ENCODE results near the gene CHCHD4. TPM values are rescaled to one million over a fixed set of nuclear protein-coding genes. Genes with fewer than 3 reads are reported as not detected.

The CHCHD4 gene
- polyA plus RNA-seq, 2 of the 4 experiments (the other 2 are of a cell fraction), result 37.3 to 48.8 TPM

- H3K9me3 ChIP-seq, result no peaks in the 10 kb centered on the region
- CTCF ChIA-PET, result interaction anchor here (1.1 to 1.4 kb wide), 4 partner anchors 12 to 28 kb away, joined by 3 to 6 read pairs (median 4); no protein-coding TSS in a partner anchor
- WGBS (ENCODE audit: missing lambda C conversion rate), result 84% methylated on average over 8 of the region's 8 CpGs
- H3K27ac ChIP-seq, result peak overlapping the region; percentile 33 to 76; a peak in 5 of 6 replicates
- no peak overlapping the region; the same call in 1 of the 3 replicates for H3K4me2 ChIP-seq
- peaks cover 31% of the 10 kb centered on the region for H3K4me1 ChIP-seq
- no peak overlapping the region for H3K4me3 ChIP-seq
- POLR2A ChIA-PET, result interaction anchor here (4.6 kb wide), 1 partner anchor 18 kb away, joined by 35 read pairs; the partner anchor contains the start of genes CHCHD4 and TMEM43
- no peak for DNase-seq (ENCODE audit: low read depth in 1 of 2, low spot score in 1 of 2)
- no peak for TF ChIP-seq MAZ (IDR thresholded peaks at IDR 0.05; ENCODE audit: borderline replicate concordance, low read depth, low read length)
- no peak for TF ChIP-seq CBX2 (IDR thresholded peaks at IDR 0.05; ENCODE audit: borderline replicate concordance, low read depth)
- no peak for TF ChIP-seq MAX (IDR thresholded peaks at IDR 0.05)
- TF ChIP-seq TFCP2L1 (CRISPR knock-in tag; IDR thresholded peaks at IDR 0.05), result no peak
- TF ChIP-seq ESRRA (IDR thresholded peaks at IDR 0.05; ENCODE audit: borderline replicate concordance, low read length), result no peak
- no peak for TF ChIP-seq CBX8 (IDR thresholded peaks at IDR 0.05)
- TF ChIP-seq HDAC2 (IDR thresholded peaks at IDR 0.05), result no peak
- no peak for TF ChIP-seq USF2 (IDR thresholded peaks at IDR 0.05)
- no peak for TF ChIP-seq CHD2 (IDR thresholded peaks at IDR 0.05; ENCODE audit: low read length, partially characterized antibody)
- no peak for TF ChIP-seq CHD4 (IDR thresholded peaks at IDR 0.05; ENCODE audit: borderline replicate concordance)
- FAIRE-seq, result no peak
- ATAC-seq, result no peak
These were observed 18.0 kb upstream of the CHCHD4 start for GRCh38 chr3:14142567-14143270.

GRCh38 chr3:14141602-14142341, 17.1 kb upstream of the CHCHD4 start:
- FAIRE-seq, result no peak
- TF ChIP-seq BHLHE40 (IDR thresholded peaks at IDR 0.05; ENCODE audit: low read depth, low read length), result no peak
- TF ChIP-seq CTCF (IDR thresholded peaks at IDR 0.05), result no peak
- no peak for TF ChIP-seq FOSL2 (IDR thresholded peaks at IDR 0.05)
- TF ChIP-seq FOSL2 (CRISPR knock-in tag; IDR thresholded peaks at IDR 0.05), result no peak
- TF ChIP-seq SREBF2 (IDR thresholded peaks at IDR 0.05), result no peak
- TF ChIP-seq NR3C1 (IDR thresholded peaks at IDR 0.05), result no peak
- TF ChIP-seq CEBPB (IDR thresholded peaks at IDR 0.05), result no peak
- TF ChIP-seq RAD21 (conservative IDR thresholded peaks at IDR 0.05 in 1 of 2, IDR thresholded peaks at IDR 0.05 in 1 of 2), result no peak
- no peak for TF ChIP-seq E2F6 (IDR thresholded peaks at IDR 0.05; ENCODE audit: borderline replicate concordance, low read depth)
- TF ChIP-seq MAZ (IDR thresholded peaks at IDR 0.05; ENCODE audit: borderline replicate concordance, low read depth, low read length), result no peak
- TF ChIP-seq HDAC2 (IDR thresholded peaks at IDR 0.05), result no peak
- no peak for TF ChIP-seq BCL3 (IDR thresholded peaks at IDR 0.05)
- no peak for TF ChIP-seq ZSCAN20 (CRISPR knock-in tag; IDR thresholded peaks at IDR 0.05)
- no peak for TF ChIP-seq ELK1 (IDR thresholded peaks at IDR 0.05; ENCODE audit: low read depth, low read length)
- TF ChIP-seq POLR2A (IDR thresholded peaks at IDR 0.05; ENCODE audit: low read length), result no peak
- TF ChIP-seq PHF8 (IDR thresholded peaks at IDR 0.05; ENCODE audit: borderline replicate concordance, low read depth), result no peak
- TF ChIP-seq FOSB (CRISPR knock-in tag; IDR thresholded peaks at IDR 0.05), result no peak
- TF ChIP-seq SMC3 (IDR thresholded peaks at IDR 0.05), result no peak
- no peak for TF ChIP-seq HOXB13 (CRISPR knock-in tag; IDR thresholded peaks at IDR 0.05; ENCODE audit: low read depth)
- no peak for TF ChIP-seq JUN (IDR thresholded peaks at IDR 0.05)
- CTCF ChIA-PET, result interaction anchor here (0.7 to 1.6 kb wide), 4 partner anchors 13 to 62 kb away, joined by 3 to 10 read pairs (median 4); partner anchors contain the start of gene CHCHD4
- no peak for ATAC-seq
- no peak overlapping the region for H3K4me3 ChIP-seq
- POLR2A ChIA-PET, result interaction anchor here (1.6 to 4.6 kb wide), 2 partner anchors 17 to 37 kb away, joined by 5 to 35 read pairs; partner anchors contain the start of genes CHCHD4, LSM3, TMEM43 and XPC
- no peak for DNase-seq (ENCODE audit: low read depth in 1 of 2, low spot score in 1 of 2)
- no peak overlapping the region for H3K4me2 ChIP-seq
- no peaks in the 10 kb centered on the region for H3K9me3 ChIP-seq
- 0 out of 6 replicates have a peak overlapping the region, but pooled peaks of 1 of the 2 experiments have one; percentile 10 for H3K27ac ChIP-seq
- H3K4me1 ChIP-seq, result peaks cover 36% of the 10 kb centered on the region
- WGBS (ENCODE audit: missing lambda C conversion rate), result 95% methylated on average over 19 of the region's 19 CpGs
